Upper lobe of right lung (tissue), 1 donor: ENCODE measurements around the gene MAPK8IP2. TPM values are rescaled to one million over a fixed set of nuclear protein-coding genes. Genes with fewer than 3 reads are reported as not detected.

Source experiments
- ATAC-seq: fragments of 200-7000 bp; cut with Tn5 transposase; one replicate; pipeline ENCODE4 v1.9.1; 2020; ENCODE audit warnings: mild to moderate bottlenecking, moderate library complexity
- DNase-seq: peaks from one replicate; pipeline ENCODE4 v3.0.0-alpha.2; 2020
- H3K27ac ChIP-seq: fragments of 200-600 bp; one replicate; pipeline ENCODE4 v1.8.0; 2022
- H3K27me3 ChIP-seq: fragments of 200-600 bp; one replicate; pipeline ENCODE4 v1.8.0; 2022; ENCODE audit warnings: mild to moderate bottlenecking
- H3K36me3 ChIP-seq: fragments of 200-600 bp; one replicate; pipeline ENCODE4 v1.8.0; 2022
- H3K4me1 ChIP-seq: fragments of 200-600 bp; one replicate; pipeline ENCODE4 v1.8.0; 2022
- H3K4me3 ChIP-seq: fragments of 200-600 bp; one replicate; pipeline ENCODE4 v1.8.0; 2022; ENCODE audit warnings: mild to moderate bottlenecking
- H3K9me3 ChIP-seq: fragments of 200-600 bp; one replicate; pipeline ENCODE4 v1.8.0; 2022
- CTCF ChIP-seq: fragments of 200-600 bp; IDR thresholded peaks from one replicate; pipeline ENCODE4 v1.8.0; 2022; ENCODE audit warnings: antibody characterized with exemption
- intact Hi-C: fragments of 100-400 bp; cut with DNase I; formaldehyde crosslinking; loops from one replicate; pipeline ENCODE4 v1.11.0; 2022
- total RNA-seq: library from RNA; stranded (reverse); fragmentation: NEBNext Ultra II Directional; extraction: Animal tissue kit (Norgen Biotek cat#: 25700); gene quantifications from one replicate; pipeline ENCODE4 v1.2.1, GENCODE V29; 2021
- donor health status: DM: no; HTN: yes; CAD: no; lungs with severe emphysema.

The MAPK8IP2 gene
- total RNA-seq, 1 donor from 2014 or later: 2.6 TPM

GRCh38 chr22:50595189-50595588 lies 5.4 kb upstream of the MAPK8IP2 start:
- H3K36me3 ChIP-seq: no peaks in the 10 kb centered on the region
- no peak for DNase-seq
- peaks cover 17% of the 10 kb centered on the region for H3K27me3 ChIP-seq
- ATAC-seq: no peak
- no peak overlapping the region for H3K27ac ChIP-seq
- no peak overlapping the region for H3K4me3 ChIP-seq
- H3K9me3 ChIP-seq: no peaks in the 10 kb centered on the region
- TF ChIP-seq CTCF: no peak
- intact Hi-C loops: no loop called here
- H3K4me1 ChIP-seq: no peaks in the 10 kb centered on the region

- no peaks in the 10 kb centered on the region for H3K4me1 ChIP-seq
- no peak overlapping the region for H3K27ac ChIP-seq
- H3K27me3 ChIP-seq: peaks cover 26% of the 10 kb centered on the region
- no peak for TF ChIP-seq CTCF
- no peaks in the 10 kb centered on the region for H3K36me3 ChIP-seq
- no peak for ATAC-seq
- no peak overlapping the region for H3K4me3 ChIP-seq
- H3K9me3 ChIP-seq: no peaks in the 10 kb centered on the region
- intact Hi-C loops: no loop called here
- DNase-seq: peak; percentile 15
Observed at GRCh38 chr22:50597097-50597496, 3.5 kb upstream of the MAPK8IP2 start.

GRCh38 chr22:50599816-50600455 lies 657 bp upstream of the MAPK8IP2 start:
- Histone ChIP-seq H3K9me3 (no peaks in the 10 kb centered on the region), H3K27me3 (peaks cover 51% of the 10 kb centered on the region), H3K4me3 (peak overlapping the region; percentile 37), H3K4me1 (no peaks in the 10 kb centered on the region), H3K27ac (no peak overlapping the region), H3K36me3 (no peaks in the 10 kb centered on the region)
- no peak for DNase-seq
- ATAC-seq: peak; percentile 85
- no peak for TF ChIP-seq CTCF
- intact Hi-C loops: no loop called here

- no peaks in the 10 kb centered on the region for H3K9me3 ChIP-seq
- no peaks in the 10 kb centered on the region for H3K36me3 ChIP-seq
- no peak for TF ChIP-seq CTCF
- H3K27me3 ChIP-seq: peaks cover 61% of the 10 kb centered on the region
- no peak for ATAC-seq
- H3K4me1 ChIP-seq: no peaks in the 10 kb centered on the region
- DNase-seq: no peak
- intact Hi-C loops: no loop called here
- H3K27ac ChIP-seq: no peak overlapping the region
- H3K4me3 ChIP-seq: peak overlapping the region; percentile 10
Observed at GRCh38 chr22:50600967-50601668, 525 bp downstream of the MAPK8IP2 start.

GRCh38 chr22:50601669-50602337 lies 1.2 kb downstream of the MAPK8IP2 start:
- Histone ChIP-seq H3K27me3 (peaks cover 61% of the 10 kb centered on the region), H3K27ac (no peak overlapping the region), H3K36me3 (no peaks in the 10 kb centered on the region), H3K4me3 (no peak overlapping the region), H3K4me1 (no peaks in the 10 kb centered on the region), H3K9me3 (no peaks in the 10 kb centered on the region)
- DNase-seq (no peak), ATAC-seq (no peak)
- intact Hi-C loops: no loop called here
- TF ChIP-seq CTCF: no peak
